SK-N-SH (cell line): ENCODE measurements around the gene MAPKAPK5. TPM values are rescaled to one million over a fixed set of nuclear protein-coding genes. Genes with fewer than 3 reads are reported as not detected.

Experiments
- CTCF ChIA-PET: fragments of 300-600, 350-600 bp; formaldehyde crosslinking; extraction: SDS; loops from one replicate; lab custom pipeline; 2021; lab: Yijun Ruan, JAX
- POLR2A ChIA-PET: fragments of 350-600 bp; sonication (Branson Sonifier 250); formaldehyde crosslinking; extraction: SDS; loops from one replicate; lab custom pipeline; 2020; ENCODE audit warnings: antibody characterized with exemption, inconsistent platforms; lab: Yijun Ruan, JAX
- DNase-seq: peaks from one replicate; pipeline ENCODE4 v3.0.0; 2012
- H2AFZ ChIP-seq: fragments of 200-600 bp; sonication (generic); 2 replicates; pipeline ENCODE4 v1.8.1; 2016; ENCODE audit warnings: antibody characterized with exemption, mild to moderate bottlenecking, low read depth
- H3F3A ChIP-seq: fragments of 200-600 bp; sonication (generic); replicated peaks from 2 replicates; pipeline ENCODE3; 2016; ENCODE audit warnings: antibody characterized with exemption, mild to moderate bottlenecking; ENCODE audit not compliant: insufficient read depth
- H3K27ac ChIP-seq, 2 experiments: fragments of 200-500 bp in 1 of 2; fragments of 200-600 bp in 1 of 2; sonication (Bioruptor generic) in 1 of 2; sonication (generic), shearing (Covaris generic) in 1 of 2; 2 replicates each; pipeline versions ENCODE4 v1.5.1 to v1.6.1; 2014 to 2016; ENCODE audit warnings: low read depth in 2 of 2, inconsistent platforms in 1 of 2, low read length in 1 of 2, mild to moderate bottlenecking in 1 of 2, mixed read lengths in 1 of 2
- H3K27me3 ChIP-seq: fragments of 200-600 bp; sonication (generic), shearing (Covaris generic); 2 replicates; pipeline ENCODE4 v1.6.1; 2016; ENCODE audit warnings: mixed run types; ENCODE audit not compliant: insufficient read depth
- H3K36me3 ChIP-seq, 2 experiments: fragments of 200-500 bp in 1 of 2; fragments of 200-600 bp in 1 of 2; sonication (Bioruptor generic) in 1 of 2; sonication (generic) in 1 of 2; replicated peaks in 1 of 2; 2 replicates each; pipeline versions ENCODE3 to v1.5.1; 2014 to 2016; ENCODE audit warnings: low read length in 1 of 2, mild to moderate bottlenecking in 1 of 2; ENCODE audit not compliant: insufficient read depth in 2 of 2, control insufficient read depth in 1 of 2
- H3K4me1 ChIP-seq, 2 experiments: fragments of 200-500 bp in 1 of 2; fragments of 200-600 bp in 1 of 2; sonication (Bioruptor generic) in 1 of 2; sonication (generic), shearing (Covaris generic) in 1 of 2; 2 replicates each; pipeline versions ENCODE4 v1.5.1 to v1.6.1; 2014 to 2016; ENCODE audit warnings: low read depth in 1 of 2, low read length in 1 of 2, mixed run types in 1 of 2; ENCODE audit not compliant: insufficient read depth in 2 of 2, control insufficient read depth in 1 of 2
- H3K4me2 ChIP-seq: fragments of 200-600 bp; sonication (generic), shearing (Covaris generic); 2 replicates; pipeline ENCODE4 v1.6.1; 2017; ENCODE audit warnings: mixed run types
- H3K4me3 ChIP-seq, 2 experiments: fragments of 200-500 bp in 1 of 2; fragments of 200-600 bp in 1 of 2; sonication (Bioruptor generic) in 1 of 2; sonication (generic), shearing (Covaris generic) in 1 of 2; 2 replicates each; pipeline versions ENCODE4 v1.5.1 to v1.8.1; 2014 to 2016; ENCODE audit warnings: low read depth in 2 of 2, inconsistent platforms in 1 of 2, low read length in 1 of 2, mild to moderate bottlenecking in 1 of 2, mixed read lengths in 1 of 2, moderate library complexity in 1 of 2
- H3K79me2 ChIP-seq: fragments of 200-600 bp; sonication (generic); 2 replicates; pipeline ENCODE4 v1.8.1; 2017; ENCODE audit warnings: mild to moderate bottlenecking; ENCODE audit not compliant: insufficient read depth
- H3K9ac ChIP-seq: fragments of 200-600 bp; sonication (generic); 2 replicates; pipeline ENCODE4 v1.6.1; 2017; ENCODE audit warnings: mixed run types
- H3K9me2 ChIP-seq: fragments of 200-600 bp; sonication (generic); 2 replicates; pipeline ENCODE4 v1.6.1; 2017; ENCODE audit warnings: mixed run types
- H3K9me3 ChIP-seq: fragments of 200-600 bp; sonication (generic); 2 replicates; pipeline ENCODE4 v1.6.1; 2017; ENCODE audit warnings: mixed run types, mild to moderate bottlenecking, moderate library complexity
- H4K20me1 ChIP-seq: fragments of 200-600 bp; sonication (generic); 2 replicates; pipeline ENCODE4 v1.6.1; 2017; ENCODE audit warnings: mild to moderate bottlenecking, mixed run types; ENCODE audit not compliant: insufficient read depth
- CHD2 ChIP-seq: fragments of 150-350 bp; IDR thresholded peaks from 2 replicates; pipeline ENCODE4 v1.6.1; 2018; ENCODE audit warnings: low read length; ENCODE audit not compliant: partially characterized antibody
- FOXJ3 ChIP-seq: sonication (generic); formaldehyde crosslinking; IDR thresholded peaks from 2 replicates; pipeline ENCODE4 v1.5.1; 2020; ENCODE audit warnings: mild to moderate bottlenecking, missing genetic modification reagents
- MEF2A ChIP-seq: IDR thresholded peaks from 2 replicates; pipeline ENCODE4 v1.4.0; 2012; ENCODE audit warnings: low read depth, borderline replicate concordance
- NFIC ChIP-seq: IDR thresholded peaks from 2 replicates; pipeline ENCODE4 v1.4.0; 2012; ENCODE audit warnings: borderline replicate concordance
- NRF1 ChIP-seq: IDR thresholded peaks from 2 replicates; pipeline ENCODE4 v1.6.1; 2012; ENCODE audit warnings: low read depth, mild to moderate bottlenecking, low read length
- POLR2AphosphoS5 ChIP-seq: IDR thresholded peaks from 2 replicates; pipeline ENCODE4 v1.6.1; 2012; ENCODE audit warnings: low read depth, low read length
- RAD21 ChIP-seq: IDR thresholded peaks from 2 replicates; pipeline ENCODE4 v1.6.1; 2012; ENCODE audit warnings: mild to moderate bottlenecking, low read length
- RCOR1 ChIP-seq: fragments of 150-350 bp; IDR thresholded peaks from 2 replicates; pipeline ENCODE4 v1.6.1; 2017; ENCODE audit warnings: antibody characterized with exemption, low read length
- RFX5 ChIP-seq: IDR thresholded peaks from 2 replicates; pipeline ENCODE4 v1.6.1; 2012; ENCODE audit warnings: mild to moderate bottlenecking, improper control_type of control experiment, low read length
- SIN3A ChIP-seq: IDR thresholded peaks from 2 replicates; pipeline ENCODE4 v1.6.1; 2012; ENCODE audit warnings: low read depth, mild to moderate bottlenecking, low read length, moderate library complexity, borderline replicate concordance
- TCF12 ChIP-seq: IDR thresholded peaks from 2 replicates; pipeline ENCODE4 v1.4.0; 2012
- WGBS: methylation state at CpG from one replicate; pipeline ENCODE4 v1.1.6; 2017; ENCODE audit warnings: low lambda C conversion rate; 5-methylcytosine and 5-hydroxymethylcytosine counted together
- polyA plus RNA-seq, 3 experiments: library from polyadenylated mRNA; depleted of rRNA; stranded (reverse); fragments of >200 nt; gene quantifications; 2 replicates each; pipeline ENCODE4 v1.2.3, GENCODE V29; 2012
- TF ChIP-seq, protein P1 (sequence below): IDR thresholded peaks from 2 replicates; pipeline ENCODE4 v1.4.0; 2012; ENCODE audit warnings: low read depth, borderline replicate concordance
- TF ChIP-seq, protein P2 (sequence below): fragments of 200-600 bp; sonication (generic); IDR thresholded peaks from 2 replicates; pipeline ENCODE4 v1.6.1; 2017; ENCODE audit warnings: antibody characterized with exemption, mild to moderate bottlenecking, moderate library complexity
- TF ChIP-seq, protein P3 (sequence below): IDR thresholded peaks from 2 replicates; pipeline ENCODE4 v1.6.1; 2012; ENCODE audit warnings: mild to moderate bottlenecking, low read depth, low read length, moderate library complexity

MAPKAPK5 gene
- polyA plus RNA-seq, 1 of the 3 experiments (the other 2 are of a cell fraction): 38.1 TPM

DNA sequence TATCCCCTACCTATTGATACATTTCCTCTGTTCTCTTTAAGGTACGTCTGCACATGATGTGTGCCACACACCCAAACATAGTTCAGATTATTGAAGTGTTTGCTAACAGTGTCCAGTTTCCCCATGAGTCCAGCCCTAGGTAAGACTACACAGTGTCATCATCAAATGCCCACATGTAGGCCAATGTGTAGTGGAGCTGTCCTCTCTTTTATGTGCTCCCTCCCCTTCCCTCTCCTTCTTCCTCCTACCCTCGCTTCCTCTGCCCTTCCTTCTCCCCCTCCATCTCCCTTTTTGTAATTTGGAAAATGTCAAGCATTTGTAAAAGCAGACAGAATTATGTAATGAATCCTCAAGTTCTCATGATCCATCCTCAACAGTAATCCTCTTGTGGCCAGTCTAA, 25.5 kb downstream of the MAPKAPK5 start:
- H3K27me3 ChIP-seq: no peaks in the 10 kb centered on the region
- H3K27ac ChIP-seq: no peak overlapping the region
- H3K4me1 ChIP-seq: no peaks in the 10 kb centered on the region
- peaks cover 46 to 62% of the 10 kb centered on the region in 2 experiments for H3K36me3 ChIP-seq
- ChIA-PET POLR2A (no interaction called here), CTCF (no interaction called here)
- H3K4me3 ChIP-seq: no peak overlapping the region
- 95% methylated on average over 2 of the region's 2 CpGs for WGBS
- H3F3A ChIP-seq: no peaks in the 10 kb centered on the region
- H3K4me2 ChIP-seq: no peak overlapping the region
- H3K9me3 ChIP-seq: no peaks in the 10 kb centered on the region
- H3K9me2 ChIP-seq: no peaks in the 10 kb centered on the region
- no peak overlapping the region for H2AFZ ChIP-seq
- H3K79me2 ChIP-seq: peaks cover 29% of the 10 kb centered on the region
- H3K9ac ChIP-seq: no peak overlapping the region
- DNase-seq: no peak
- TF ChIP-seq, protein P1, sequence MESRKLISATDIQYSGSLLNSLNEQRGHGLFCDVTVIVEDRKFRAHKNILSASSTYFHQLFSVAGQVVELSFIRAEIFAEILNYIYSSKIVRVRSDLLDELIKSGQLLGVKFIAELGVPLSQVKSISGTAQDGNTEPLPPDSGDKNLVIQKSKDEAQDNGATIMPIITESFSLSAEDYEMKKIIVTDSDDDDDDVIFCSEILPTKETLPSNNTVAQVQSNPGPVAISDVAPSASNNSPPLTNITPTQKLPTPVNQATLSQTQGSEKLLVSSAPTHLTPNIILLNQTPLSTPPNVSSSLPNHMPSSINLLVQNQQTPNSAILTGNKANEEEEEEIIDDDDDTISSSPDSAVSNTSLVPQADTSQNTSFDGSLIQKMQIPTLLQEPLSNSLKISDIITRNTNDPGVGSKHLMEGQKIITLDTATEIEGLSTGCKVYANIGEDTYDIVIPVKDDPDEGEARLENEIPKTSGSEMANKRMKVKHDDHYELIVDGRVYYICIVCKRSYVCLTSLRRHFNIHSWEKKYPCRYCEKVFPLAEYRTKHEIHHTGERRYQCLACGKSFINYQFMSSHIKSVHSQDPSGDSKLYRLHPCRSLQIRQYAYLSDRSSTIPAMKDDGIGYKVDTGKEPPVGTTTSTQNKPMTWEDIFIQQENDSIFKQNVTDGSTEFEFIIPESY: no peak
- TF ChIP-seq RAD21 (no peak), NFIC (no peak), NRF1 (no peak), RFX5 (no peak), FOXJ3 (CRISPR knock-in tag) (no peak), MEF2A (no peak), RCOR1 (no peak), CHD2 (no peak), TCF12 (no peak), SIN3A (no peak), POLR2AphosphoS5 (no peak)
- TF ChIP-seq, protein P2, sequence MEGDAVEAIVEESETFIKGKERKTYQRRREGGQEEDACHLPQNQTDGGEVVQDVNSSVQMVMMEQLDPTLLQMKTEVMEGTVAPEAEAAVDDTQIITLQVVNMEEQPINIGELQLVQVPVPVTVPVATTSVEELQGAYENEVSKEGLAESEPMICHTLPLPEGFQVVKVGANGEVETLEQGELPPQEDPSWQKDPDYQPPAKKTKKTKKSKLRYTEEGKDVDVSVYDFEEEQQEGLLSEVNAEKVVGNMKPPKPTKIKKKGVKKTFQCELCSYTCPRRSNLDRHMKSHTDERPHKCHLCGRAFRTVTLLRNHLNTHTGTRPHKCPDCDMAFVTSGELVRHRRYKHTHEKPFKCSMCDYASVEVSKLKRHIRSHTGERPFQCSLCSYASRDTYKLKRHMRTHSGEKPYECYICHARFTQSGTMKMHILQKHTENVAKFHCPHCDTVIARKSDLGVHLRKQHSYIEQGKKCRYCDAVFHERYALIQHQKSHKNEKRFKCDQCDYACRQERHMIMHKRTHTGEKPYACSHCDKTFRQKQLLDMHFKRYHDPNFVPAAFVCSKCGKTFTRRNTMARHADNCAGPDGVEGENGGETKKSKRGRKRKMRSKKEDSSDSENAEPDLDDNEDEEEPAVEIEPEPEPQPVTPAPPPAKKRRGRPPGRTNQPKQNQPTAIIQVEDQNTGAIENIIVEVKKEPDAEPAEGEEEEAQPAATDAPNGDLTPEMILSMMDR: no peak
- TF ChIP-seq, protein P3, sequence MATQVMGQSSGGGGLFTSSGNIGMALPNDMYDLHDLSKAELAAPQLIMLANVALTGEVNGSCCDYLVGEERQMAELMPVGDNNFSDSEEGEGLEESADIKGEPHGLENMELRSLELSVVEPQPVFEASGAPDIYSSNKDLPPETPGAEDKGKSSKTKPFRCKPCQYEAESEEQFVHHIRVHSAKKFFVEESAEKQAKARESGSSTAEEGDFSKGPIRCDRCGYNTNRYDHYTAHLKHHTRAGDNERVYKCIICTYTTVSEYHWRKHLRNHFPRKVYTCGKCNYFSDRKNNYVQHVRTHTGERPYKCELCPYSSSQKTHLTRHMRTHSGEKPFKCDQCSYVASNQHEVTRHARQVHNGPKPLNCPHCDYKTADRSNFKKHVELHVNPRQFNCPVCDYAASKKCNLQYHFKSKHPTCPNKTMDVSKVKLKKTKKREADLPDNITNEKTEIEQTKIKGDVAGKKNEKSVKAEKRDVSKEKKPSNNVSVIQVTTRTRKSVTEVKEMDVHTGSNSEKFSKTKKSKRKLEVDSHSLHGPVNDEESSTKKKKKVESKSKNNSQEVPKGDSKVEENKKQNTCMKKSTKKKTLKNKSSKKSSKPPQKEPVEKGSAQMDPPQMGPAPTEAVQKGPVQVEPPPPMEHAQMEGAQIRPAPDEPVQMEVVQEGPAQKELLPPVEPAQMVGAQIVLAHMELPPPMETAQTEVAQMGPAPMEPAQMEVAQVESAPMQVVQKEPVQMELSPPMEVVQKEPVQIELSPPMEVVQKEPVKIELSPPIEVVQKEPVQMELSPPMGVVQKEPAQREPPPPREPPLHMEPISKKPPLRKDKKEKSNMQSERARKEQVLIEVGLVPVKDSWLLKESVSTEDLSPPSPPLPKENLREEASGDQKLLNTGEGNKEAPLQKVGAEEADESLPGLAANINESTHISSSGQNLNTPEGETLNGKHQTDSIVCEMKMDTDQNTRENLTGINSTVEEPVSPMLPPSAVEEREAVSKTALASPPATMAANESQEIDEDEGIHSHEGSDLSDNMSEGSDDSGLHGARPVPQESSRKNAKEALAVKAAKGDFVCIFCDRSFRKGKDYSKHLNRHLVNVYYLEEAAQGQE: no peak
- TF ChIP-seq, all 33 proteins: peak for 0
- H4K20me1 ChIP-seq: 0 out of 2 replicates have a peak, but pooled peaks cover 9% of the 10 kb centered on the region
